ENCODE results near the gene AOPEP.

DNA sequence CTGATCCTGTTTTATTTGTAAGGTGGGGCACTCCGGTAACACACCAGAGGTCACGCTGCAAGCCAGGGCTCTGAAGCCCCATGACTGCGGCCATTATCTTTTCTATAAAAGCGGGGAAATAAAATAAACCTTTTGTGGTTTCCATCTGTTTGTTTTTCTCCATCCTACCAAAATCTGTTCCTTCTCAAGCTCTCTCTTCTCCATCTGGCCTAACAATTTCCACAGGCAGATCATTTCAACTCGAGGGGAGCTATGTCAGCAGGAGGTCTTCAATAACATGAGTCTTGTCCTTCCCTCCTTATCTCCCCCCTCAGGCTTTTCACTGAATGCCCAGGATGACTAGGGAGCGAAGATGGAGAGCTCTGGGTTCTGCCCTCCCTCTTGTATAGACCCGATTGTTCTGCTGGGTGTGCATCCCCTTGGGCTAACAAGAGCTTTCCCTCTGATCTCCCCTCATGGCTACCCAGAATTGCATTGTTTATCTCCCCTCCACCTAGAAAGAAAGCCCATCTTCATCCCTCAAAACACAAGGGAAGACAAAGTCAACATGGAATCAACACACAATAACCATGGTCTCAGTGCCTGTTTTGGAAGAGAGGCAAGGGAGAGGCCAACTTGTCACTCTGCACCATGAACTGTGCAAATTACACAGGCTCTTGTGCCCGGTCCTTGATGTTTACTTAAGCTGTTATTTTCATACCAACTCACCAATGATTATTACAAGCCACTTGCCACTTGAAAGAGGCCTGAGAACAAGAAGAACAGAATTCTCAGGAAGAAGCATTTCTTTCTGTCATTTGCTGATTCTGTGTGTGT lies 403.2 kb downstream of the AOPEP start:
- TF ChIP-seq, protein P1, sequence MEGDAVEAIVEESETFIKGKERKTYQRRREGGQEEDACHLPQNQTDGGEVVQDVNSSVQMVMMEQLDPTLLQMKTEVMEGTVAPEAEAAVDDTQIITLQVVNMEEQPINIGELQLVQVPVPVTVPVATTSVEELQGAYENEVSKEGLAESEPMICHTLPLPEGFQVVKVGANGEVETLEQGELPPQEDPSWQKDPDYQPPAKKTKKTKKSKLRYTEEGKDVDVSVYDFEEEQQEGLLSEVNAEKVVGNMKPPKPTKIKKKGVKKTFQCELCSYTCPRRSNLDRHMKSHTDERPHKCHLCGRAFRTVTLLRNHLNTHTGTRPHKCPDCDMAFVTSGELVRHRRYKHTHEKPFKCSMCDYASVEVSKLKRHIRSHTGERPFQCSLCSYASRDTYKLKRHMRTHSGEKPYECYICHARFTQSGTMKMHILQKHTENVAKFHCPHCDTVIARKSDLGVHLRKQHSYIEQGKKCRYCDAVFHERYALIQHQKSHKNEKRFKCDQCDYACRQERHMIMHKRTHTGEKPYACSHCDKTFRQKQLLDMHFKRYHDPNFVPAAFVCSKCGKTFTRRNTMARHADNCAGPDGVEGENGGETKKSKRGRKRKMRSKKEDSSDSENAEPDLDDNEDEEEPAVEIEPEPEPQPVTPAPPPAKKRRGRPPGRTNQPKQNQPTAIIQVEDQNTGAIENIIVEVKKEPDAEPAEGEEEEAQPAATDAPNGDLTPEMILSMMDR (IDR thresholded peaks at IDR 0.05; ENCODE audit: low read depth, low read length, poor library complexity, severe bottlenecking) = no peak
- no peak for TF ChIP-seq EZH2phosphoT487 (IDR thresholded peaks at IDR 0.05; ENCODE audit: borderline replicate concordance, low read length)

All from DOHH2 (cell line).